SIG-M5 (cell line): ENCODE data around the gene ATP1A2.
A peak's percentile ranks its signal among the peaks of the same experiment; 100 is the strongest.
"Not testable (repeated sequence)": the region's sequence is repeated elsewhere in the genome, so short reads cannot be mapped to it uniquely, and the experiment has no call there.

Experiments used
- DNase-seq: peaks from one replicate; lab custom pipeline; 2025; lab: John Stamatoyannopoulos, UW

Gene ATP1A2

DNA sequence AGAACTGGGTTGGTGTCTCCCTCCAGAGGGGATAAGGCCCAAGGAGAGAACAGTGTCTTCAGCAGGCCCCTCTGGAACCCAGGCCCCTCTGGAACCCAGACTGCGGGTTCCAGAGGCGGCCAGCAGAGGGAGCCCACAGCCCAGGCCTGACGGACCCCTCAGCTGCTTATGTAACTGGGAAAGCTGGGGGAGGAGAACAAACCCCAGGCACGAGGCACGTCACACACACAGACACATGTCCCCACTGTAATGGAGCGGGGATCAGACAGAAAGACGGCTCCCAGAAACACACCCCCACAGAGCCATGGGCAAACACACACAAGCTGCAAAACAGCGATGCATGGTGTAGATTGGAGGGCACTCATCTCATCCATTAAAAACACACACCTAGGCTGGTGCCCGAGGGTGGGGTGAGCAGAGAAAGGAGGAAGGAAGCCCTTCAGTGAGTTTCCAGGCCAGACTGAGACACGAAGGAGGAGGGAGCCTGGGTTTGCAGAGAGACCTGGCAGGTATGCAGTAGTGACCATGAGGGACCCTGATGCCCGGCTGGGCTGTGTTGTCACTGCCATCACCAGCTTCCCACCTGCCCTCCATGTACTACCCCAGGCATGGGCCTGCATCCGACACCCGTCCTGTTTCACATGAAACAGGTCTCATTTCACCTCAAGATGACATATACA, 14.4 kb upstream of the ATP1A2 start:
- peak; percentile 54 for DNase-seq

DNA sequence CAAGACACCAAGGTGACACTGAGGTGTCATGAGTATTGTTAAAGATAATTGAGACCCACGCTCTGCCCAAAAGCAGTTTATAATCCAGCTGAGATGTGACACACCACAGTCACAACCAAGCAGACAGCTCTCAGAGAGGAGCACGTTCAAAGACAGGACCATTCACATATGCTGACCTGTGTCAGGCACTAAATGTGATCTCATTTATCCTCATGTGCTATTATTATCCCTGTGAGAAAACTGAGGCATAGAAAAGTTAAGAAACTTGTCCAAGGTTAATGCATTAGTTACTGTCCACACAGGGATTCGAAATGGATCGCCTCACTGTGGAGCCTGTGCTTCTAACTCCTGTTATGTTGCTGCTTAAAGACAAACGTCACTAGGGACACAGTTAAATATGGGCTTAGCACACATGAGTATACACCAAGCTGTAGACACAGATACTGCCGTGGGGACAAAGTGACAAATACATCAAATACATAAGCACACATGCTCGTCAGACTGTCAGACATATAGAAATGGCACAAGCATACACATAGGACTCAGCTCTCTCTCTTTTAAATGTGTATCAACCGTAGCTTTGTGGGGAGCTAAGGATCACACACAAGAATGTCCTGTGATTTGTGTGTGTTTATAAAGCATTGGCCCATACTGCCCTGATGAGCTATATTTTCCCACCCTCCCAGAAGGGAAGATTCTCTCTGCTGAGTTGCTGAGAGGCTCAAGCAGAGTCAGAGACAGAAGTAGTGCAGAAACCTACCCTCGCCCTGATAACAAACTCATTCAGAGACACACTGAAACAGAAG, 13.6 kb upstream of the ATP1A2 start:
- no peak for DNase-seq

- no peak for DNase-seq
Observed at GRCh38 chr1:160103658-160104408, 11.7 kb upstream of the ATP1A2 start.

GRCh38 chr1:160104486-160104885, 11.1 kb upstream of the ATP1A2 start:
- no peak for DNase-seq

GRCh38 chr1:160105155-160105554, 10.4 kb upstream of the ATP1A2 start:
- DNase-seq: no peak

GRCh38 chr1:160107512-160107911, 8.0 kb upstream of the ATP1A2 start:
- no peak for DNase-seq

- DNase-seq: no peak
Observed at GRCh38 chr1:160108888-160109662, 6.5 kb upstream of the ATP1A2 start.

DNA sequence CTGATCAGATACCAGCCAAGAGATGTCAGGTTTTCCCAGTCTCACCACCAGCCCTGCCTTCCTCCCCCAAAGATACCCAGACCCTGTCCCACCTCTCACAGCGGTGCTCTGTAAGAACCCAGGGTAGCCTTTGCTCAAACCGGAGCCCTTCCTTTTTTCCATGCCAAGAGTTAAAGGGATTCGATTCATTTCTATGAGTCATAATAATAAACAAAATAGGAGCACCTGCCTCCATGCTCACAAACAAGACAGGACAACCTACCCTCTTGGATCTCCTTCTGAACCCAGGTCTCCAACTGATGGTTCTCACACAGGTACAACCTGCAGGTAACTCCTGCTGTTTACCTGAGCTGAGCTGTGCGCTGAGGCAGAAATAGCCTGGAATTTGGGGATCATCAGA, 5.9 kb upstream of the ATP1A2 start:
- DNase-seq: no peak

DNA sequence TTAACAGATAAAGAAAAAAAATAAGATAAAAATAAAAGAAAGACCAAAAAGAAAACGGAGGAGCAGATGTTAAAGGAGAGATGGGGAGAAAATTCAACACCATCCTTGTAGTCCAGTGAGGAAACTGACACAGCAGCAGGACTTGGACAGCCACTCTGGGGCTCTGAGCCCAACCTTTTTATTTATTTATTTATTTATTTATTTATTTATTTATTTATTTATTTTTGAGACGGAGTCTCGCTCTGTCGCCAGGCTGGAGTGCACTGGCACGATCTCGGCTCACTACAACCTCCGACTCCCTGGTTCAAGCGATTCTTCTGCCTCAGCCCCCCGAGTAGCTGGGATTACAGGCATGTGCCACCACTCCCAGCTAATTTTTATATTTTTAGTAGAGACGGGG, 4.1 kb upstream of the ATP1A2 start:
- DNase-seq: not testable (repeated sequence)

DNA sequence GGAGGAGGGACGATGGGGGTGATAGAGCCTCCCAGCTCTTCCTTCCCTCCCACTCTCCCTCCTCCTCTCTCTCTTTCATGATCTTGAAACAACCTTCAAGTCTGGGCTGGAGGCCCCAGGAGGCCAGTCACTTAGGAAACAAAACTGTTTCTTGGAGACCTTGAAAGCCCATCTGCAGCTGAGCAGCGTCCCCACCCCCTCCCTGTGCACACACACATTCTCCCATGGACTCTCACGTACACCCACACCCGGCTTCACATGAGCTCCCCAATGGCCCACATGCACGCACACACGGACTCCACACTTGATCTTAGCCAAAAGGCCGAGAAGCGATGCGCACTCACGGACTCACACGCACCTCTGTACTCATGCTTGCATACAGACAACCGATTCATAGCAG, 3.2 kb upstream of the ATP1A2 start:
- no peak for DNase-seq

DNA sequence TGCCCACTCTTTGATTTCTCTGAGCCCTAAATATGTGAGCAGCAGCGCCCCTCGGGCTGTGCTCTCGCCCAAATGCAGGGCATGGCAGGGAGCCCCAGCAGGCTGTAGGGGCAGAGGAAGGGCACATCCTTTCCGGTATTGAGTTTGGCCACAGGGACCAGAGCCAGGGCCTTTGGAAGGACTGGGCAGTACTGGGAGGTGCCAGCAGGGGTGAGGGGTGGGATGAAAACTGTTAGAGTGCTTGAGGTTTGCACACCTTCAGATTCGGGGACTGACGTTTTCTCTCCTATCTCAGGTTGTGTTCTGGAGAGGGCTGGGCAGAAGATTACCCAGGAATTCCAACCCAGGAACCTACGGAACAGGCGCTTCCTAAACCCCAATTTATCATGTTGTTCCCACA, 2.2 kb upstream of the ATP1A2 start:
- DNase-seq: no peak

DNA sequence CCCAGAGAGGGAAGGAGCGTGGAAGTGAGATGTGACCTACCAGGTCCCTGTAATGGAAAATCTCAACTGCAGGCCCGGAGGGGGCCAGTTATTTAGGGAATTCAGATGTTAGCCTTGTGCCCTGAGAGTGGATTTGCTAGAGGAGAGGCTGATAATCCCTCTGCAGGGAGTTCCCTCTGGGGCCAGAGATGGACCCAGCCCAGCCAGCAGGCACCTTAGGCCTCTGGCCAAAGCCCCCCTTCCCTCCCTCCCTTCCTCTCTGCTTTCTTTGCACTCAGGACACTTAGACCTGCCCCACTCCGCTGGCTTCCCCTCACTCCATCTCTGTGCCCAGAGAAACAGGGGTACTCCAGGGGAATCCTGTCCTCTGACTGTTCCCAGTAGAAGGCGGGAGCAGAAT, 1.5 kb upstream of the ATP1A2 start:
- no peak for DNase-seq

- no peak for DNase-seq
Observed at GRCh38 chr1:160116283-160117147, 956 bp downstream of the ATP1A2 start.

DNA sequence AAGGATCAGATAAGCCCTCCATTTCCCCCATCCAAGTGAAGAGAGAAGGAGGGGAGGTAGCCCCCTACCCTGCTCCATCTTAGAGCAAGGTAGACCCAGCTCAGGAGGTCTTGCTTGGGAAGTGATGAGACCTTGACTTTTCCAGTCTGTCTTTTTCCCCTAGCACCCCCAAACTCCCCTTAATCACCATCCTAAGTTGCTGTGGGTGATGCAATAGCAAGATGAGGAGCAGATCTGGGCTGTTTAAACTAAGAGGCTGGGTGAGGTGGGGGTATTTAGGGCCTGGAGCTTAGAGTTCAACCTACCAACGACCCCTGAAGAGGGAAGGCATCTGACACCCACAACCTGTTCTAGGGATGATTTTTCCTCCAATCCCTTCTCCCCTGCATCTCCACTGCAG, 1.7 kb downstream of the ATP1A2 start:
- no peak for DNase-seq

- DNase-seq: no peak
Observed at GRCh38 chr1:160117709-160118183, 2.2 kb downstream of the ATP1A2 start.

DNA sequence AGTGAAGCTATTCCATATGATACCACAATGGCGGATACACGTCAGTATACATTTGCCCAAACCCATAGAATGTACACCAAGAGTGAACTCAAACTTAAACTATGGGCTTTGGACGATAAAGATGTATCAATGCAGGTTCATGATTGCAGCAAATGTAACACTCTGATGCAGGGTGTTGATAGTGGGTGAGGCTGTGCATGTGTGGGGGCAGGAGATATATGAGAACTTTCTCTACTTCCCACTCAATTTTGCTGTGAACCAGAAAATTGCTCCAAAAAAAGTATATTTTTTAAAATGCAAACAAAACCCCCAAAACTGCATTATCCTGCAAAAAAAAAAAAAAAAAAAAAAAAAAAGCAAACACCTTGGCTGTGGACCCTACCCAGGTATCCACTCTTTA, 3.4 kb downstream of the ATP1A2 start:
- no peak for DNase-seq

DNA sequence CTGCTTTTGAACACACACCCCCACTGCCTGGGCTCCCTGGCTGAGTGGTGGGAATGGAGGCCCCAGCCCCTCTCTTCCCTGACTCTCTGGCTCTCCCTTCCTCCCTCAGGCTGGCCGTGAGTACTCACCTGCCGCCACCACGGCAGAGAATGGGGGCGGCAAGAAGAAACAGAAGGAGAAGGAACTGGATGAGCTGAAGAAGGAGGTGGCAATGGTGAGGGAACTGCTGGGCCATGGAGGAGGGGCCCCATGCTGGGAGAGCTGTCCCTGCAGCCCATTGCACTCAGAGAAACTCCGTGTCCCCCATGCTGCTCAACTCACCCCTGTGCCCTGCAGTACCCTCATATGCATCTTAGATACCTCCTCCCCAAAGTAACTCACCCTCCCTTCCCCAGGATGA, 5.2 kb downstream of the ATP1A2 start:
- no peak for DNase-seq

GRCh38 chr1:160121388-160121787, 5.8 kb downstream of the ATP1A2 start:
- DNase-seq: no peak

DNA sequence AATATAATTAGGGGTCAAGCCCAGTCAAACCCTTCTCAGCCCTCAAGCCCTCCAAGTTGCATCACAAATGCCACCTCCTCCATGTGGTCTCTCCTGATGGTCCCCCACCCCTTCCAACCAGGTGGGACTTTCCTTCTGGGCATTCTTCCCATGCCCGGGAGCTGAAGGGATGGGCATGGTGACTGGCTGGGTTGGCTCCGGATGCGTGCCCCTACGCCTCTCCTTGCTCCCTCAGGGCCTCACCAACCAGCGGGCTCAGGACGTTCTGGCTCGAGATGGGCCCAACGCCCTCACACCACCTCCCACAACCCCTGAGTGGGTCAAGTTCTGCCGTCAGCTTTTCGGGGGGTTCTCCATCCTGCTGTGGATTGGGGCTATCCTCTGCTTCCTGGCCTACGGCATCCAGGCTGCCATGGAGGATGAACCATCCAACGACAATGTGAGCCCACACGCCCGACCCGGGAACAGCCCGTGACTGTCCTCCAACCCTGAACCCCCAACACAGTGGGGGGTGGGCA, 7.5 kb downstream of the ATP1A2 start:
- no peak for DNase-seq

DNA sequence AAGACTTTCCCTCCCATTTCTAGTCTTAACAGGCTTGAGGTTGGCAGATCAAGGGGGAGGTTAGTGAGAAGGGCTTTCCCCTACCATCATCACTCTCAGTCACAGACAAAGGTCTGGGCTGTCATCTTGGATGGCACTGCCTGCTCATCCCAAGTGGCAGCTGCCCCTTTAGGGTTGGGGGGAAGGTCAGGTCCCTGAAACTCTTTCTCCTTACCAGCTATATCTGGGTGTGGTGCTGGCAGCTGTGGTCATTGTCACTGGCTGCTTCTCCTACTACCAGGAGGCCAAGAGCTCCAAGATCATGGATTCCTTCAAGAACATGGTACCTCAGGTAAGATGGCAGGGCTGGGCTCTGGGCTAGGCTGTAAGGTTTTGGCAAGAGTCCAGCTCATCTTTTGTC, 8.2 kb downstream of the ATP1A2 start:
- DNase-seq: no peak
